HG03159 (cell line): Measurements from ENCODE around the gene USP32.

Source experiments
- ATAC-seq: cut with Tn5 transposase; IDR thresholded peaks from one replicate; pipeline ENCODE4 v1.9.1; 2021; ENCODE audit warnings: mild to moderate bottlenecking, moderate library complexity; ENCODE audit not compliant: unreplicated experiment

The USP32 gene

DNA sequence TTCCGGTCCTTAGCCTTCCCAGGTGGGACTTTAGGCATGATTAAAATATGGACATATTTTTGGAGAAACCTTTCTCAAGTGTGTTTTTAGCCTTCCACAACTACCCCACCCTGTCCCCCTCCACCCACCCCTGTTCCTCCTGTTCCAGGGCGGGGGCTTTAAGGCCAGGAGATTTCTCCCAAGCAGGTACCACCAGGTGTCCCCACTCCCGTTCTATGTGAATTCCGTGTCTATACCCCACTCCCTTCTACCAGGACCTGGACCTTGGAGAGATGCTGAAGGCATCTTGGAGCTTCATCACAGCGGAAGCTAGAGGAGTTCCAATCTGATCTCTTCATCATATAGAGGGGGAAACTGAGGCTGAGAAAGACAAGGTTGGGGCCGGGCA, 232.5 kb downstream of the USP32 start:
- ATAC-seq: no peak

DNA sequence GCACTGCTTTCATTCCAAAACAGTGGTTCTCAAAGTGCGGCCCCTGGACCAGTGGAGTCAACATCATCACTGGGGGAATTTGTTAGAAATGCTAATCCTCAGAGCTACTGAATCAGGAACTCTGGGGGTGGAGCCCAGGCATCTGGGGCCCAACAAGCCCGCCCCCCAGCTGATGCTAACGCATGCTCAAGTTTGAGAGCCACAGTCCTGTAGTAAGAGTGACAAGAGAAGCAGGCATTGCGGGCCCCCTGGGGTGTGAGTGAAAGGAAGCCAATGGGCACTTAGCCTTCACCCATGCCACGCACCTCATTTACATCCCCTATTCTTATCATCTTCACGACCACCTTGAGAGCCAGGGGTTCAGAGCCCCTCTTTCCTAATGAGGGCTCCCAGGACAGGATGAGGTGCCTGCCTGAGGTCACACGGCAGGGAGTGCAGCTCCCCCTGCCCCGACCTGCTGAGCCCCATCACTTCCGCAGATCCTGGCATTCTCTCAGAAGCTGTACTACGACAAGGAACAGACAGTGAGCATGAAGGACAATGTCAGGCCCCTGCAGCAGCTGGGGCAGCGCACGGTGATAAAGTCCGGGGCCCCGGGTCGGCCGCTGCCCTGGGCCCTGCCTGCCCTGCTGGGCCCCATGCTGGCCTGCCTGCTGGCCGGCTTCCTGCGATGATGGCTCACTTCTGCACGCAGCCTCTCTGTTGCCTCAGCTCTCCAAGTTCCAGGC, 233.0 kb downstream of the USP32 start:
- no peak for ATAC-seq

DNA sequence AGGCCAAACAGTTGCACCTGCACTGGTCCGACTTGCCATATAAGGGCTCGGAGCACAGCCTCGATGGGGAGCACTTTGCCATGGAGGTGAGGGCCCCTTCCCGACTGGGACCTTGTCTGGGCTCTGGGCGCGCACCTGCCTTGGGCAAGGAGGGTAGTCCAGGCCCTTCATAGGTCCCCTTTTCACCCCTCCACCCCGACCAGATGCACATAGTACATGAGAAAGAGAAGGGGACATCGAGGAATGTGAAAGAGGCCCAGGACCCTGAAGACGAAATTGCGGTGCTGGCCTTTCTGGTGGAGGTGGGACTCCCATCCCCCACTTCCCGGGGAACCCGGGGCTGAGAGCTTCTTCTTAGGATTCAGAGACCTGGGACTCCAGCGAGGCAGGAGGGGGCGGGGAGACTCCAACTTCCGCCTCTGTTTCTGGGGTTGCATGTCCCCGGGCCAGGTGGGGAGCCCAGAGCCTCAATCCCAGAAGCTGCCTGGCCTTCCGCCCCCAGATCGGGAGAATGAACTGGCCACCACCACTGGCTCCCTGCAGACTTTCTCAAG, 234.4 kb downstream of the USP32 start:
- ATAC-seq: no peak

DNA sequence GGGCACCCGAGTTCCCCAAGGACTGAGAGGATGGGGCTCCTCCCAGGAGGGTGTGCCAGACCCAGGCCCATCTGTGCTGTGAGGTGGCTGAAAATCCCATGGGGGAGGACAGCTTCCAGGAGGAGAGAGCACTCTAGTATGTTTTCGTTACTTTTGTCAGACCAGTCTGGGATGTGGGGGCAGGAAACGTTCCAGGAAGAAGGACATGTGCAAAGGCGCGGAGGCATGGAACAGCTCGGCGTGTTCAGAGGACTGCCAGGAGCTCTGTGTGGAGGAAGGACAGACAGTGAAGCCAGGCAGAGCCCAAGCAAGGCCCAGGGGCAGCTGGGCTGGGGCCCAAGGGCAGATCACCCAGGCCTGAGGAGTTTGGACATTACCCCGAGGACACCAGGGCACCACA, 235.2 kb downstream of the USP32 start:
- no peak for ATAC-seq

DNA sequence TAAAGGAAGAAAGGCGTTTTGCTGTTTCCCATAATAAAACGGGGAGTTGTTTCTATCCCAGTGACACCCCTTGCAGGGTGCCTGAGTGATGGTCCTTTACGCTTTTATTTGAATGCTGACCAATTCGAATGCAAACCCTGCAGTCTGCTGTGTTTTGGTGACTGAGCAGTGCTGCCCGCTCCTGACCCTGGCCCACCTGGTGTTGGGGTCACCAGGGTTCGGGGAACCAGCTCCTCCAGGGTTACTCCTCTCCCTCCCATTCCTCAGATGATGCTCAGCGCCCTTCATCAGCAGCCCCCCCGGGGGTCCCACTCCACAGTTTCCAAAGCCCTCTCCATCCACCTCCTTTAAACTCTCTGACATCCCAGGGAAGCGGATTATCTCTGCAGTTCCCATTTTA, 236.1 kb downstream of the USP32 start:
- no peak for ATAC-seq

DNA sequence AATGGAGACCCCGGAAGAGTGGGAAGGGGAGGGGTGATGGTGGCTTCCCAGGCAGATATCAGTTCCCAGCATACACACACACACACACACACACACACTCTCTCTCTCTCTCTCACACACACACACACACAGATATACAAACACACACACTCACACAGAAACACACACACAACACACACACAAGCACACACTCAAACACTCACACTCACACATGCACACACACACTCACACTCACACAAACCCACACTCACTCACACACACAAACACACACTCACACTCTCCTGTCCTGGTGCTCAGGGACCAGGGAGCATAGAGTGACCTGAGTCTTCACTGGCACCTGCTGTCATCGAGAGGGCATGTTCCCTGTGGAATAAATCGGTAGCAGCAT, 236.5 kb downstream of the USP32 start:
- ATAC-seq: no peak

DNA sequence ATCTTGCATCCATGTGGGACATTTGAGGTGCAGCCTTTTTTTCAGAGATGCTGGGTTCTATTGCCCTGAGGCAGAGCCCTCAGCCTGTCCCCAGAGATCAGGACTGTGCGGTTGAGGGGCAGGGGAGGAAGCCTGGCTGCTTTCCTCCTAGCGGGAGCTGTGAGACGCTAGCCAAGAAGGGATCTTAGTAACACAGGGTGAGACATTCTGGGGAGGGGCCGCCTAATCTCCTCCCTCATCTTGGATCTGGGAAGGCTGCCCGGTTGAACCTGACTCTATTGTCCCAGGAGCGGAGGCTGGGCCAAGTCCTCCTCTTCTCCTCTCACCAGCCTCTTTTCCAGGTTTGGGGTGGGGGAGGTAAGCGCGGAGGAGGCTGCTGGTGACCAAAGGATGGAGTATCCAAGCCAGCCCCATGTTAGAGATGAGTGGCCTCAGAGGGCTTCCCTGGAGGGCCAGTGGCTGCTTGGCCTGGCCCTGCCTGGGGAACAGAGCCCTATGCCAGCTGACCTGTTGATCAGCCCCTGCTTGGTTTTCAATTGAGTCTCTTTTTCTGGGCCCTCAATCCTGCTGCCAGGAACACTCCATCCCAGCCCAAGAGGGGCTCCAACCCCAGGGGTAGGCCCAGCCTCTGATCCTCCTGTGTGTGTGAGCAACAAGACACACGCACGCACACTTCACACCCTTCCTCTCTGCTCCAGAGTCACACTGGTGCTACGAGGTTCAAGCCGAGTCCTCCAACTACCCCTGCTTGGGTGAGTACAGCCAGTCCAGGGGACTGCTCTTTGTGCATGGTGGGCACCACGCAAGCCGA, 237.1 kb downstream of the USP32 start:
- no peak for ATAC-seq

DNA sequence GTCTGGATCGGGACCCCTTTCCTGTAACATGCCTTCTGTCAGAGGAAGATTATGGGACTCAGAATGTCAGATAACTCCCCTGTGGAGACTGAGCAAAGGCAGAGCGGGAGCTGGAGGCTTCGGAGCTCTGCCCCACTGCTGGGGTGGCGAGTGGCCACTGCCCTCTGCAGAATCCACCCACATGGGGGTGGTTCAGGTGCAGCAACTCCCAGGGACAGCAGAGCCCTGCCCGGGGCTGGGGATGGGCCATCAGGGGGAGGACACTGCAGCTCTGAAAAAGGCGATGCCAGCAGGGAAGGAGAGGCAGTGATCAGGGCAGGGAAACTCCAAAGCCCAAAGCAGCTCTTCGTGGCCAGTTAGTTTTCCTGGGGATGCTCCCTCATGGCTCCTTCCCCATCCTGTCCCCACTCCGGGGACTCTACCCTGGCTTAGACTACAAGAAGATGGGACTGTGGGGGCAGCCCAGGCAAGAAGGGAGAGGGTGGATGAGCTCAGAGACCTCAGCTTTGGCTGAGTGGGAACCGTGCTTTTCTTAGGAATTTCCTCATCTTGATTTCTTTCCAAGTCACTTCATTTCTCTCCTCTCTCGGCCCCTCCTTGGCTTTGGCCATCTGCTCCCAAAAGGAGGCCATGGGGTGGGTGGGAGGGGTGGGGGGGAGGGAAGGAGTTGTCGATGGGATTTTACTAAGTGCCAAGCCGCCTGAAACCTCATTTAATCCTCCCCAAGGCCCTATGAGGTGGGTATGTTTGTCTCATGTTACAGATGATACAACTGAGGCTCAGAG, 238.1 kb downstream of the USP32 start:
- ATAC-seq: no peak

DNA sequence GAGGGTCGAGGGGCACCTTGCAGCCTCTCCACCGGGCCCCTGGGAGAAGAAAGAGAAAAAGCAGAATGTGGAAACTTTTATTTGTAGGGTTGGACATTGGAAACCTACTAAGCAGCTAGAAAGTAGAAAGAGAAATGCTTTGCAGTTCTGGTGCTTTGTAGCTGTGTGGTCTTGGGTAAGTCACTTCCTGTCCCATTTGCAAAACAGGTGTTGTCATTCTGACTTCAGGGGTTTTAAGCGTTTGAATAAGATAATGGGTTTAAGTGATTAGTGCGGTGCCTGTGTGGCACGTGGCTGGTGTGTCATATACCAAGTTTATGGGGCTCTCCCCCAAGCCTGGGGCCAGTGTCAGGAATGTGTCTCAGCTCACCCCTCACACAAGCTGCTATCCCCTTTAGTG, 240.6 kb downstream of the USP32 start:
- ATAC-seq: no peak

DNA sequence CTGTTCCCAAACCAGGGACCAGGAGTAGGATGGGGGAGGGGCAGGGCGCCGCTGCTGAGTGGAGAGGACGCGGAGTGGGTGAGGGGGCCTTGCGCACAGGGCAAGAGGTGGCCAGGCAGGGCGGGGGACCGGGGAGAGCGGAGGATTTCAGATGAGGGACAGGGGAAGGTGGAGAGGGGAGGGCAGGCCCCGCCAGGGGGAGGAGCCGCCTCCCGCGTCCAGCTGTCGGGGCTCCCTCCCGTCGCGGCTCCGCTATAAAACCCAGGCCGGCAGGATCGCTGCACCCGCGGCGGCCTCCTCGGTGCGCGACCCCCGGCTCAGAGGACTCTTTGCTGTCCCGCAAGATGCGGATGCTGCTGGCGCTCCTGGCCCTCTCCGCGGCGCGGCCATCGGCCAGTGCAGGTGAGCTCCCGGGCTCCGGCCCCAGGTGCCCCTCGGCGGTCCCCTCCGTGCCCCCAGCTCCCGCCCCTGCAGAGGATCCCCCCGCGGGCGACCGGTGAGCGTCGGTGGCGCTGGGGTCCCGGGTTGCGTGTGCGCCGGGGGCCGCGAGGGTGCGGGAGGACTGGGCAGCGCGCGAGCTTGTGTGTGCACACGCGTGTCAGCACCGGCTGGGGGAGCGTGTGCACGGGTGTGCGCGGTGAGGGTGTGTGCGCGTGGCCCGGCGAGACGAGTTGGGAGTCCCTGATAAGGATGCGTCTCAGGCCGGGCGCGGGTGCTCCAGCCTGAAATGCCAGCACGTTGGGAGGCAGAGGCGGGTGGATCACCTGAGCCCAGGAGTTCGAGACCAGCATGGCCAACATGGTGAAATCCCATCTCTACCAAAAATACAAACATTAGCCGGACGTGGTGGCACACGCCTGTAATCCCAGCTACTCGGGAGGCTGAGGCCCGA, 242.0 kb downstream of the USP32 start, which contains the start of gene CA4:
Gene CA4 (plus strand): TSS at position 283 of the 892 bp plus-strand sequence. CDS start 62 bp downstream, at position 345.
- ATAC-seq: no peak

DNA sequence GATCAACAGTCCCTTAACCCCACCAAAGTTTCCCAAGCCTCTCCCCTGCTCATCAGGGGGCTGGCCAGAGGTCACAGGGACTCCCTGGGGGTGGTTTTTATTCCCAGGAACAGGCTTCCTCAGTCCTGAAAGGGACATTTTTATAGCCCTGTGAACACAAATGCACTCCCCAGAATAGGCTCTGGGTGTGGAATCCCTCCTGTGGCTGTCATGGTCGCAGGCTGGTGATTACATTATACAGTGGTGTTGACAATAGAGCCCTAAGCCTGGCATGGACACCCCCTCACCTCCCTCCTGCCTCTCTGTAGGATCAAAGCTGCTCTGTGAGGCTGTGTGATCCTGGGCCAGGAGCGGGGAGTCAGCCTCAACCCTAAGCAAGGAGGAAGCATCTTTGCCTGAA, 243.6 kb downstream of the USP32 start:
- no peak for ATAC-seq

DNA sequence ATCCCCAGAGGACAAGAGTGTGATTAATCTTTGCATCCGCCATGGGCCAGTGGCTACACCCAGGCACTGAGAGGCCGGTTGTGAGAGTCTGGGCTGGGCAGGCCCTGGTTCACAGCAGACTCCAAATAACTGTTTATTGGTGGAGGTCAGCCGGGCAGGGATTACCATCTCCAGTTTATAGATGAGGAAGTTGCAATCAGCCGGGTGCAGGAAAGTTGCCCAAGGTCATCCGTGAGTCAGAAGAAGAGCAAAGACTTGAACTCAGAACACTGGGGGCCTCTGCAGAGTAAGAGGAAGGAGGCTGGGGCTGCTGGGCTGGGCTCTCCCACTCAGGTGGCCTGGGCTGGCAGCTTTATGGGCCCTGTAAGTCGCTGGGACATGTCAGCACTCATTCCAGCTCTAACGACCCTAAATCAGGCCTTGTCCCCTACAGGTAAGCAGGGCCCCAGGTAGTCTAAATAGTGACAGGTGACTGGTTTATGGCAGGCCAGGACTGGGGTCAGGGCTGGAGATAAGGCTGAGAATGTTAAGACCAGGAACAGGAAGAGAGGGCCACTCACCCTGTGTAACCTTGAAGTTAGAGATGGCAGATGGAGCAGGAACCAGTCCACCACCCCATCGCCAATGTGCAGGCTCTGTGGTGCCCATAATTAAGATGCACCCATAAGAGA, 244.2 kb downstream of the USP32 start:
- no peak for ATAC-seq

DNA sequence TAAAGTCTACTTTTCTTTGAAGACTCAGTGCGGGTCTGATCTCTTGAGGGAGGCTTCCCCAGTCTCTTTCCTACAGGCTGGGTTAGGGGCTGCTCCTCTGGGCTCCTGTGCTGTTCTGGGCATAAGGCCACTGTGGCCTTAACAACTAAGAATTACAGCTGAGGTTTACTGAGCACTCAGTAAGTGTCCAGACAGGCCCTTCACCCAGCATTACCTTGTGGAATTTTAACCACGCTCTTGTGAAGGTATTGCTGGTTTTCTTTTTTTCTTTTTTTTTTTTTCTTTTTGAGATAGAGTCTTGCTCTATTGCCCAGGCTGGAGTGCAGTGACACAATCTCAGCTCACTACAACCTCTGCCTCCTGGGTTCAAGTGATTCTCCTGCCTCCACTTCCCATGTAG, 245.7 kb downstream of the USP32 start:
- ATAC-seq: no peak

DNA sequence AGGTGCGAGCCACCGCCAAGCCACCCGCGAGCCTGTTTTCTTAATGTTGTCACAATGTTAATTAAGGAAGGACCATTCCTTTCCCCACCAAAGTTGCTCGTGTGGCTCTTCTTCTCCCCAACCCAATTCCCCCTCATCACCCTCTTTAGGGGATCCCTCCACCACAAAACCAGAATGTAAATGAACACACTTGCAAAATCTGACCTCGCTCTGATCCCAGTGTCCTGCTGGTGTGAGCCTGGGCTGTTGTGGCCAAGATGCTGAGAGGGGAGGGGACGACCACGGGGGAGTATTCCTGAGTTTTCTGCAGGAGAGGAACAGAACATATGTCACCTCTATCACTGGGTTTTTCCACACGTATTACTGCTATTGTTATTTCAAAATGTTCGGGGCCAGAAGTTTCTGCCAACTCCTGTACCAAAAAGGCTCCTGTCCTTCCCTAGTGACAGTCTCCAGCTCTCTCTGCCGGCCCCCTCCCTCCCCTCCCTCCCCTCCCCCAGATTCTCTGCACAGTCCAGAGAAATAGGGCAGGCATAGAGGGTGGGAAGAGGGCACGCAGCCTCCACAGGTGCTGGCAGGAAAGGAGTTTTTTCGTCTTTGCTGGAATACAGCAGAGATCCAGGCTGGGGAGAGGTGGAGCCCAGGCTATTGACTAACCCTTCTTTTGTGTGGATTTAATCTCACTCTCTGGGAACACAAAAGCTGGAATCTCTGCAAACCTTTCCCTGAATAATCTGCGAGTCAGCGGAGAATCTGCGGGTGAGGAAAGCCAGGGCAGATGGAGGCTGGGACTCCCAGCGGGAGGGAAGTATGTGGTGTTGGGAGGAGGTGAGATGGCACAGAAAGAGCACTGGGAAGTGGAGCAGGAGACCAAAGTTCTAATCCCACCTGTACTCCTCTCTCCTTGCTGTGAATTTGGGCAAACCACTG, 246.7 kb downstream of the USP32 start:
- no peak for ATAC-seq

DNA sequence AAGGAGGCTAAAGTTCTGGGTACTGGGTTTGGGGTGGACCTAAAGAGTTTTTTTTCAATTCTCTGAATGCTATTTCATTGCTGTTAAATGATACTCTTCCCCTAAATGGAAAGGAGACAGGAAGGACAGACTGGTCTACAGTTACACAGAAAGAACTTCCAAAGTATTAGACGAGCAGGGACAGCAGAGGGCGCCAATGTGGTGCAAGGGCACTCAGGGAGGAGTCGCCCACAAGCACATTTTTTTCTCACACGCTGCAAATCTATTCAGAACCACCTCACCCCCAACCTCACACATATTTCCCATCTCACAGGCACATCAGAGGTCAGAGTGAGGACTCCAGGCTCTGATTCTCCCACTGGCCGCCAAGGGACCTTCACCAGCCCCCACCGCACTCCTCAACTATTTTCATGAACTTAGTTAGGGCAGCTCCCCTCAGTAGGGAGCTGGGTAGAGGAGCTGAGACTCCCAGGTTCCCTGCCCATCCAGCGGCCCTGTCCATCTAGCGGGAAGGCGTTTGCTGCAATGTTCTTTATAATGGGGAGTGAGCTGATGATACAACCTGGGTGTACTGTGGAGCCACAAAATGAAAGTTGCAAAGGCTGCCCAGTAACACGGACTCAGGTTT, 248.9 kb downstream of the USP32 start:
- ATAC-seq: no peak

DNA sequence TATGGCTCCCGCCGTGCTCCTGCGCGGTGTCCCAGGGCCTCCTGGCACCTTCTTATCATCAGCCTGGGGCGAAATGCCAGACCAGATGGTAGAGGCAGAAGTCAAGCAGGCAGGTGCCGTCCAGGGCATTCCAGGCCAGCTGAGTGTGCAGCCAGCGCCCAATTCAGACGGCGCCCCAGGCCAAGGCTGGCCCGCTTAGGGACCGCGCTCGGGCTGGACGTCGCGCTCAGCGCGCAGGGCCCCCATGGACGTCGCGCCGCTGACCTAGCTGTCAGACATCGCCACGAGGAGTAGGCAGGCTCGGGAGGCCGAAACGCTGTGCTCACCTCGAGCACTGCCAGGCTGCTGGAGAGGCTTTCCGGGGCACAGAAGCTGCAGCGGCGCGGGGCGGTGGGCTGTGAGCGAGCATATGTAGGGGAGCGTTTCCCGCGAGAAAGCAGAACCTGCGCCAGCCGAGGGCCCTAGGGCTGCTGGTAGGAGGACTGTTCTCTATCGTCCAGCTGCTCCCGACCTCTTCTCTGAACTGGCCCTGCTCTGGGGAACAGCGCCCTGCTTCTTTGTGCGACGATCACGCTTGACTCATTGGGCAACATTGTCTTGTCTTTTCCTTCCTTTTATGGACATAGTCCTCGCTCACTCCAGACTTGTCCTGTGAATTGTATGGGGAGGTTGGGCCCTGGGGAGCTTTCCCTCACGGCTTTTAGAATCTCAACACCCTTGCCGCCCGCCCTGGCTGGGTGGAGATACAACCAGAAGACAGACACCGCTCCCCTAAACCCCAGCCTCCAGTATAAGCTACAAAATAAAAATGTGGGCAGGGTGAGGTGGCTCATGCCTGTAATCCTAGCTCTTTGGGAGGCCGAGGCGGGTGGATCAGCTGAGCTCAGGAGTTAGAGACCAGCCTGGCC, 250.6 kb downstream of the USP32 start:
- no peak for ATAC-seq
